ENCODE measurements around the gene CDT1. TPM values are rescaled to one million over a fixed set of nuclear protein-coding genes. Genes with fewer than 3 reads are reported as not detected.
"Not testable (repeated sequence)": the region's sequence is repeated elsewhere in the genome, so short reads cannot be mapped to it uniquely, and the experiment has no call there.

The CDT1 gene
- total RNA-seq, 1 experiment from 2014 or later, result 160 TPM

DNA sequence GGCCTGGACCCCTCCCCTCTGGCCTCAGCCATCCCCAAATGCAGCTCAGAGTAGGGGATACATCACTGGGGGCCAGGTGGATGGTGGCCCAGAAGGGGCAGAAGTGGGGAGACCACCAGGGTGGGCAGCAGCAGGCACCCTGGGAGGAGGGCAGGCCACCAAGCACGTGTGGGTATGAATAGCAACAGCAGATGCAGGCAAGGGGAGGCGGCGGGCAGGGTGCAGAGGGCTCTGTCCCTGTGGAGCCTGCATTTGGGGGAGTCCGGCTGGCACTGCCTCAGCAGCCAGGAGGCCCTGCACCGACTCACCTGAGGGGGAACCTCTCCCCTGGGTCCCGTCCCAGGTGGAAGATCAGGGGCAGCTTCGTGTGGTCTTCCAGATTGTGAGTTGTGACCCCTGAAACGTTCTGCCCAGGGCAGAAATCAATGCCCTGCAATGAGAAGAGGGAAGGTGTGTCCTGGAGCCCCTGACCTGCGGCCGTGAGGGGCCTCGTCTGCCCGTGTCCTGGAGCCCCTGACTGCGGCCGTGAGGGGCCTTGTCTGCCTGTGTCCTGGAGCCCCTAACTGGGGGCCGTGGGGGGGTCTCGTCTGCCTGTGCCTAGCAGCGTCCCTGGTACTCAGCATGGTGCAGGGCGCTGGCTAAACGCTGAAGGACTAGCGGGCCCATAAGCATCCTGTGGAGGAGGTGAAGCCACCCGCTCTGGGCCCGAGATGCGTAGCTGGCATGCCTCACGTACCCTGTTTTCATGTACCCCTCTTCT lies 18.9 kb downstream of the CDT1 start:
- no peaks in the 10 kb centered on the region for H3K79me2 ChIP-seq (ENCODE audit: insufficient read depth, low read length)

DNA sequence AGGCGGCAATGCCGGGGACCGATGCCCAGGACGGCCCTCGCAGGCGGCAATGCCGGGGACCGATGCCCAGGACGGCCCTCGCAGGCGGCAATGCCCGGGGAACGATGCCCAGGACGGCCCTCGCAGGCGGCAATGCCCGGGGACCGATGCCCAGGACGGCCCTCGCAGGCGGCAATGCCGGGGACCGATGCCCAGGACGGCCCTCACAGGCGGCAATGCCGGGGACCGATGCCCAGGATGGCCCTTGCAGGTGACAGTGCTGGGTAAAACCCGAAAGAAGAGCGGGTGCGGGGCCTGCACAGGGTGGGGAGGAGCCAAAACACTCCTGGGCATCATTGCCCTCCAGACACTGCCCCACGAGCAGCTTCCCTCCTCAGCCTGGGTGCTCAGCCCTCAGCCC lies 20.1 kb downstream of the CDT1 start:
- H3K36me3 ChIP-seq (ENCODE audit: control insufficient read depth in 1 of 2, insufficient read depth in 2 of 2, low read length in 2 of 2); H3K27ac ChIP-seq (ENCODE audit: low read depth, low read length); POLR2A ChIA-PET; intact Hi-C loops (cut with micrococcal nuclease); RAD21 ChIA-PET (ENCODE audit: low non-redundant PET in 1 of 2, low total read pairs in 2 of 2, uncharacterized antibody in 2 of 2, unreplicated experiment in 2 of 2); ATAC-seq; H4K20me1 ChIP-seq (ENCODE audit: insufficient read depth); H3K27me3 ChIP-seq (ENCODE audit: insufficient read depth, low read length); H3K79me2 ChIP-seq (ENCODE audit: insufficient read depth, low read length); H3K4me2 ChIP-seq (ENCODE audit: low read length); H3K9ac ChIP-seq (ENCODE audit: low read length); H3K9me2 ChIP-seq (ENCODE audit: insufficient read depth); BruUV-seq (replicated peaks); H3K4me1 ChIP-seq (ENCODE audit: control insufficient read depth in 1 of 2, insufficient read depth in 2 of 2, low read length in 2 of 2); H2AFZ ChIP-seq (ENCODE audit: low read depth, low read length, poor library complexity, severe bottlenecking); CTCF ChIA-PET; DNase-seq (ENCODE audit: low read depth, low spot score); H3K9me3 ChIP-seq (ENCODE audit: control insufficient read depth in 1 of 2, insufficient read depth in 1 of 2, low read depth in 1 of 2, low read length in 2 of 2); H3K4me3 ChIP-seq (replicated peaks in 1 of 2; ENCODE audit: low read depth in 1 of 2, low read length in 2 of 2): not testable (repeated sequence)

More for the DNA sequence above, 18.9 kb downstream of the CDT1 start:
- ATAC-seq (no peak), DNase-seq (ENCODE audit: low read depth, low spot score) (no peak)
- ChIA-PET RAD21 (ENCODE audit: low non-redundant PET in 1 of 2, low total read pairs in 2 of 2, uncharacterized antibody in 2 of 2, unreplicated experiment in 2 of 2) (no interaction called here), CTCF (no interaction called here), POLR2A (no interaction called here)
- no peak overlapping the region for H3K27ac ChIP-seq (ENCODE audit: low read depth, low read length)
- no peaks in the 10 kb centered on the region for H4K20me1 ChIP-seq (ENCODE audit: insufficient read depth)
- H3K27me3 ChIP-seq (ENCODE audit: insufficient read depth, low read length), result no peaks in the 10 kb centered on the region
- intact Hi-C loops (cut with micrococcal nuclease), result no loop called here
- no peaks in the 10 kb centered on the region for H3K9me2 ChIP-seq (ENCODE audit: insufficient read depth)
- TF ChIP-seq, protein P1, sequence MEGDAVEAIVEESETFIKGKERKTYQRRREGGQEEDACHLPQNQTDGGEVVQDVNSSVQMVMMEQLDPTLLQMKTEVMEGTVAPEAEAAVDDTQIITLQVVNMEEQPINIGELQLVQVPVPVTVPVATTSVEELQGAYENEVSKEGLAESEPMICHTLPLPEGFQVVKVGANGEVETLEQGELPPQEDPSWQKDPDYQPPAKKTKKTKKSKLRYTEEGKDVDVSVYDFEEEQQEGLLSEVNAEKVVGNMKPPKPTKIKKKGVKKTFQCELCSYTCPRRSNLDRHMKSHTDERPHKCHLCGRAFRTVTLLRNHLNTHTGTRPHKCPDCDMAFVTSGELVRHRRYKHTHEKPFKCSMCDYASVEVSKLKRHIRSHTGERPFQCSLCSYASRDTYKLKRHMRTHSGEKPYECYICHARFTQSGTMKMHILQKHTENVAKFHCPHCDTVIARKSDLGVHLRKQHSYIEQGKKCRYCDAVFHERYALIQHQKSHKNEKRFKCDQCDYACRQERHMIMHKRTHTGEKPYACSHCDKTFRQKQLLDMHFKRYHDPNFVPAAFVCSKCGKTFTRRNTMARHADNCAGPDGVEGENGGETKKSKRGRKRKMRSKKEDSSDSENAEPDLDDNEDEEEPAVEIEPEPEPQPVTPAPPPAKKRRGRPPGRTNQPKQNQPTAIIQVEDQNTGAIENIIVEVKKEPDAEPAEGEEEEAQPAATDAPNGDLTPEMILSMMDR (IDR thresholded peaks at IDR 0.05 in 2 of 3, conservative IDR thresholded peaks at IDR 0.05 in 1 of 3; ENCODE audit: borderline replicate concordance in 1 of 3, insufficient read depth in 1 of 3, low read depth in 2 of 3, low read length in 2 of 3), result no peak
- TF ChIP-seq YY1 (IDR thresholded peaks at IDR 0.05; ENCODE audit: extremely low read depth, insufficient replicate concordance, low read depth, low read length), result no peak
- no peak for TF ChIP-seq POLR2A (IDR thresholded peaks at IDR 0.05; ENCODE audit: borderline replicate concordance, extremely low read depth, insufficient read depth, insufficient read length)
- TF ChIP-seq EZH2 (IDR thresholded peaks at IDR 0.05), result no peak
- TF ChIP-seq SP1 (IDR thresholded peaks at IDR 0.05; ENCODE audit: low read depth), result no peak
- no peak for TF ChIP-seq EZH2phosphoT487 (IDR thresholded peaks at IDR 0.05; ENCODE audit: borderline replicate concordance)
- TF ChIP-seq FOSL1 (IDR thresholded peaks at IDR 0.05; ENCODE audit: low read depth), result no peak
- no peak for TF ChIP-seq CBX3 (IDR thresholded peaks at IDR 0.05; ENCODE audit: low read depth)
- TF ChIP-seq, protein P2, sequence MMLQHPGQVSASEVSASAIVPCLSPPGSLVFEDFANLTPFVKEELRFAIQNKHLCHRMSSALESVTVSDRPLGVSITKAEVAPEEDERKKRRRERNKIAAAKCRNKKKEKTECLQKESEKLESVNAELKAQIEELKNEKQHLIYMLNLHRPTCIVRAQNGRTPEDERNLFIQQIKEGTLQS (IDR thresholded peaks at IDR 0.05), result no peak
- no peak for TF ChIP-seq SIN3A (IDR thresholded peaks at IDR 0.05; ENCODE audit: low read depth)
- TF ChIP-seq, protein P3, sequence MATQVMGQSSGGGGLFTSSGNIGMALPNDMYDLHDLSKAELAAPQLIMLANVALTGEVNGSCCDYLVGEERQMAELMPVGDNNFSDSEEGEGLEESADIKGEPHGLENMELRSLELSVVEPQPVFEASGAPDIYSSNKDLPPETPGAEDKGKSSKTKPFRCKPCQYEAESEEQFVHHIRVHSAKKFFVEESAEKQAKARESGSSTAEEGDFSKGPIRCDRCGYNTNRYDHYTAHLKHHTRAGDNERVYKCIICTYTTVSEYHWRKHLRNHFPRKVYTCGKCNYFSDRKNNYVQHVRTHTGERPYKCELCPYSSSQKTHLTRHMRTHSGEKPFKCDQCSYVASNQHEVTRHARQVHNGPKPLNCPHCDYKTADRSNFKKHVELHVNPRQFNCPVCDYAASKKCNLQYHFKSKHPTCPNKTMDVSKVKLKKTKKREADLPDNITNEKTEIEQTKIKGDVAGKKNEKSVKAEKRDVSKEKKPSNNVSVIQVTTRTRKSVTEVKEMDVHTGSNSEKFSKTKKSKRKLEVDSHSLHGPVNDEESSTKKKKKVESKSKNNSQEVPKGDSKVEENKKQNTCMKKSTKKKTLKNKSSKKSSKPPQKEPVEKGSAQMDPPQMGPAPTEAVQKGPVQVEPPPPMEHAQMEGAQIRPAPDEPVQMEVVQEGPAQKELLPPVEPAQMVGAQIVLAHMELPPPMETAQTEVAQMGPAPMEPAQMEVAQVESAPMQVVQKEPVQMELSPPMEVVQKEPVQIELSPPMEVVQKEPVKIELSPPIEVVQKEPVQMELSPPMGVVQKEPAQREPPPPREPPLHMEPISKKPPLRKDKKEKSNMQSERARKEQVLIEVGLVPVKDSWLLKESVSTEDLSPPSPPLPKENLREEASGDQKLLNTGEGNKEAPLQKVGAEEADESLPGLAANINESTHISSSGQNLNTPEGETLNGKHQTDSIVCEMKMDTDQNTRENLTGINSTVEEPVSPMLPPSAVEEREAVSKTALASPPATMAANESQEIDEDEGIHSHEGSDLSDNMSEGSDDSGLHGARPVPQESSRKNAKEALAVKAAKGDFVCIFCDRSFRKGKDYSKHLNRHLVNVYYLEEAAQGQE (IDR thresholded peaks at IDR 0.05; ENCODE audit: low read depth), result no peak
- no peak for TF ChIP-seq CEBPB (IDR thresholded peaks at IDR 0.05; ENCODE audit: low read depth)
- no peak for TF ChIP-seq POLR2AphosphoS5 (IDR thresholded peaks at IDR 0.05; ENCODE audit: low read depth, low read length)
- no peak for TF ChIP-seq TCF7L2 (IDR thresholded peaks at IDR 0.05; ENCODE audit: borderline replicate concordance, extremely low read depth, insufficient read depth, insufficient read length)
- TF ChIP-seq ZFX (IDR thresholded peaks at IDR 0.05), result no peak
- TF ChIP-seq, protein P4, sequence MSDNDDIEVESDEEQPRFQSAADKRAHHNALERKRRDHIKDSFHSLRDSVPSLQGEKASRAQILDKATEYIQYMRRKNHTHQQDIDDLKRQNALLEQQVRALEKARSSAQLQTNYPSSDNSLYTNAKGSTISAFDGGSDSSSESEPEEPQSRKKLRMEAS (IDR thresholded peaks at IDR 0.05), result no peak
- H3K9ac ChIP-seq (ENCODE audit: low read length), result no peak overlapping the region
- no peak overlapping the region for H3K4me3 ChIP-seq (replicated peaks in 1 of 2; ENCODE audit: low read depth in 1 of 2, low read length in 2 of 2)
- no peak overlapping the region for H2AFZ ChIP-seq (ENCODE audit: low read depth, low read length, poor library complexity, severe bottlenecking)
- no TSS peak for BruUV-seq (replicated peaks)
- no peaks in the 10 kb centered on the region for H3K9me3 ChIP-seq (ENCODE audit: control insufficient read depth in 1 of 2, insufficient read depth in 1 of 2, low read depth in 1 of 2, low read length in 2 of 2)
- no peaks in the 10 kb centered on the region for H3K4me1 ChIP-seq (ENCODE audit: control insufficient read depth in 1 of 2, insufficient read depth in 2 of 2, low read length in 2 of 2)
- H3K36me3 ChIP-seq (ENCODE audit: control insufficient read depth in 1 of 2, insufficient read depth in 2 of 2, low read length in 2 of 2), result no peaks in the 10 kb centered on the region
- no peak overlapping the region for H3K4me2 ChIP-seq (ENCODE audit: low read length)
